ENCODE results near the gene RELN.

Gene RELN

GRCh38 chr7:103990991-103991390 is 1.5 kb upstream of the RELN start:
- Histone ChIP-seq H3K4me1 (ENCODE audit: control insufficient read depth in 1 of 2, insufficient read depth in 1 of 2, low read depth in 1 of 2, low read length in 1 of 2) (no peaks in the 10 kb centered on the region), H3K27ac (no peak overlapping the region), H3K27me3 (peaks cover 84% of the 10 kb centered on the region), H3K36me3 (no peaks in the 10 kb centered on the region), H3K9me3 (no peaks in the 10 kb centered on the region), H3K4me3 (ENCODE audit: low read depth in 1 of 2, low read length in 1 of 2) (no peak overlapping the region)
- TF ChIP-seq CTCF (IDR thresholded peaks at IDR 0.05), result no peak

GRCh38 chr7:103989785-103990767 is 618 bp upstream of the RELN start:
- H3K27me3 ChIP-seq, result peaks cover 92% of the 10 kb centered on the region
- H3K4me3 ChIP-seq (ENCODE audit: low read depth in 1 of 2, low read length in 1 of 2), result no peak overlapping the region
- TF ChIP-seq CTCF (IDR thresholded peaks at IDR 0.05), result no peak
- H3K27ac ChIP-seq, result no peak overlapping the region
- no peaks in the 10 kb centered on the region for H3K36me3 ChIP-seq
- no peaks in the 10 kb centered on the region for H3K9me3 ChIP-seq
- no peaks in the 10 kb centered on the region for H3K4me1 ChIP-seq (ENCODE audit: control insufficient read depth in 1 of 2, insufficient read depth in 1 of 2, low read depth in 1 of 2, low read length in 1 of 2)

GRCh38 chr7:103988468-103989199 is 824 bp downstream of the RELN start:
- H3K9me3 ChIP-seq, result no peaks in the 10 kb centered on the region
- no peak overlapping the region for H3K4me3 ChIP-seq (ENCODE audit: low read depth in 1 of 2, low read length in 1 of 2)
- H3K4me1 ChIP-seq (ENCODE audit: control insufficient read depth in 1 of 2, insufficient read depth in 1 of 2, low read depth in 1 of 2, low read length in 1 of 2), result no peaks in the 10 kb centered on the region
- peaks cover 92% of the 10 kb centered on the region for H3K27me3 ChIP-seq
- H3K27ac ChIP-seq, result no peak overlapping the region
- H3K36me3 ChIP-seq, result no peaks in the 10 kb centered on the region
- TF ChIP-seq CTCF (IDR thresholded peaks at IDR 0.05), result no peak

- peaks cover 81% of the 10 kb centered on the region for H3K27me3 ChIP-seq
- no peaks in the 10 kb centered on the region for H3K36me3 ChIP-seq
- no peak overlapping the region for H3K27ac ChIP-seq
- H3K9me3 ChIP-seq, result no peaks in the 10 kb centered on the region
- TF ChIP-seq CTCF (IDR thresholded peaks at IDR 0.05), result no peak
- H3K4me3 ChIP-seq (ENCODE audit: low read depth in 1 of 2, low read length in 1 of 2), result no peak overlapping the region
- no peaks in the 10 kb centered on the region for H3K4me1 ChIP-seq (ENCODE audit: control insufficient read depth in 1 of 2, insufficient read depth in 1 of 2, low read depth in 1 of 2, low read length in 1 of 2)
These were observed 2.0 kb downstream of the RELN start for GRCh38 chr7:103987451-103987850.

GRCh38 chr7:103985565-103986126 is 3.8 kb downstream of the RELN start:
- TF ChIP-seq CTCF (IDR thresholded peaks at IDR 0.05), result no peak
- no peak overlapping the region for H3K27ac ChIP-seq
- H3K9me3 ChIP-seq, result no peaks in the 10 kb centered on the region
- peaks cover 63% of the 10 kb centered on the region for H3K27me3 ChIP-seq
- H3K4me3 ChIP-seq (ENCODE audit: low read depth in 1 of 2, low read length in 1 of 2), result no peak overlapping the region
- H3K36me3 ChIP-seq, result no peaks in the 10 kb centered on the region
- no peaks in the 10 kb centered on the region for H3K4me1 ChIP-seq (ENCODE audit: control insufficient read depth in 1 of 2, insufficient read depth in 1 of 2, low read depth in 1 of 2, low read length in 1 of 2)

Data from neutrophil (primary cell).